ENCODE data around the gene MYO5B.

DNA sequence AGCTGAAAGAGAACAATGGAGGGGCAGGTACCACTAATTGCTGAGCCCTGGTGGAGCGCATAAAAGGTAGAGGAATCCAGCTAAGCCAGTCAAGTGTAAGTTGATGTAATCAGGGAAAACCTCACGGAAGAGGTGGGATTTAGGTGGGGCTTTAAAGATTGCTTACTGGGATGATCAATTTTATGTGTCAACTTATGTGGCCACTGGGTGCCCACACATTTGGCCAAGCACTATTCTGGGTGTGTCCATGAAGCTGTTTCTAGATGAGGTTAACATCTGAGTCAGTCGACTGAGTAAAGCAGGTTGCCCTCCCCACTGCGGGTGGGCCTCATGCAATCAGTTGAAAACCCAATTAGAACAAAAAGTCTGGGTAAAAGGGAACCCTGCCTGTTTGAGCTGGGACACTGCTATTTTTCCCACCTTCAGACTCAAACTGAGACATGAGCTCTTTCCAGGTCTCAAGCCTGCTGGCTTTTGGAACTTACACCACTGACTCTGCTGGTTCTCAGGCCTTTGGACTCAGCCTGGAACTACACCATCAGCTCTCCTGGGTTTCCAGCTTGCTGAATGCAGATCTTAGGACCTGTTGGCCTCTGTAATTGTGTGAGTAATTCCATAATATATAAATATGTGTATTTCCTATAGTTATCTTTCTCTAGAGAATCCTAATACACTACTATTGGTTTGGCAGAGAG lies 67.3 kb downstream of the MYO5B start:
- TF ChIP-seq EP300 (IDR thresholded peaks at IDR 0.05; ENCODE audit: borderline replicate concordance in 1 of 2, low read depth in 1 of 2, low read length in 1 of 2) (no peak), SIN3A (IDR thresholded peaks at IDR 0.05; ENCODE audit: borderline replicate concordance, low read depth, low read length) (no peak), GABPA (IDR thresholded peaks at IDR 0.05; ENCODE audit: low read depth) (no peak), CHD2 (IDR thresholded peaks at IDR 0.05; ENCODE audit: low read length, partially characterized antibody) (no peak), POLR2AphosphoS5 (IDR thresholded peaks at IDR 0.05; ENCODE audit: low read depth, low read length) (no peak), FOXJ3 (CRISPR knock-in tag; IDR thresholded peaks at IDR 0.05) (no peak)
- TF ChIP-seq, protein P1, sequence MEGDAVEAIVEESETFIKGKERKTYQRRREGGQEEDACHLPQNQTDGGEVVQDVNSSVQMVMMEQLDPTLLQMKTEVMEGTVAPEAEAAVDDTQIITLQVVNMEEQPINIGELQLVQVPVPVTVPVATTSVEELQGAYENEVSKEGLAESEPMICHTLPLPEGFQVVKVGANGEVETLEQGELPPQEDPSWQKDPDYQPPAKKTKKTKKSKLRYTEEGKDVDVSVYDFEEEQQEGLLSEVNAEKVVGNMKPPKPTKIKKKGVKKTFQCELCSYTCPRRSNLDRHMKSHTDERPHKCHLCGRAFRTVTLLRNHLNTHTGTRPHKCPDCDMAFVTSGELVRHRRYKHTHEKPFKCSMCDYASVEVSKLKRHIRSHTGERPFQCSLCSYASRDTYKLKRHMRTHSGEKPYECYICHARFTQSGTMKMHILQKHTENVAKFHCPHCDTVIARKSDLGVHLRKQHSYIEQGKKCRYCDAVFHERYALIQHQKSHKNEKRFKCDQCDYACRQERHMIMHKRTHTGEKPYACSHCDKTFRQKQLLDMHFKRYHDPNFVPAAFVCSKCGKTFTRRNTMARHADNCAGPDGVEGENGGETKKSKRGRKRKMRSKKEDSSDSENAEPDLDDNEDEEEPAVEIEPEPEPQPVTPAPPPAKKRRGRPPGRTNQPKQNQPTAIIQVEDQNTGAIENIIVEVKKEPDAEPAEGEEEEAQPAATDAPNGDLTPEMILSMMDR (IDR thresholded peaks at IDR 0.05) = no peak

Data from SK-N-SH (cell line).